PC-3 (cell line): ENCODE results near the gene PLXNB2.

Source experiments
- EZH2 ChIP-seq: fragments of 300-600 bp; sonication (generic); IDR thresholded peaks from one replicate; pipeline ENCODE4 v1.6.1; 2017; ENCODE audit warnings: antibody characterized with exemption, mild to moderate bottlenecking, low read length; ENCODE audit not compliant: unreplicated experiment
- EZH2phosphoT487 ChIP-seq: fragments of 300-600 bp; sonication (generic); IDR thresholded peaks from 2 replicates; pipeline ENCODE4 v1.6.1; 2018; ENCODE audit warnings: mild to moderate bottlenecking, antibody characterized with exemption, low read length, borderline replicate concordance
- TF ChIP-seq, protein P1 (sequence below): fragments of 300-600 bp; sonication (generic); conservative IDR thresholded peaks from 2 replicates; pipeline ENCODE4 v1.5.1; 2017; ENCODE audit warnings: antibody characterized with exemption, low read depth, mild to moderate bottlenecking, low read length

- TF ChIP-seq, protein P1, sequence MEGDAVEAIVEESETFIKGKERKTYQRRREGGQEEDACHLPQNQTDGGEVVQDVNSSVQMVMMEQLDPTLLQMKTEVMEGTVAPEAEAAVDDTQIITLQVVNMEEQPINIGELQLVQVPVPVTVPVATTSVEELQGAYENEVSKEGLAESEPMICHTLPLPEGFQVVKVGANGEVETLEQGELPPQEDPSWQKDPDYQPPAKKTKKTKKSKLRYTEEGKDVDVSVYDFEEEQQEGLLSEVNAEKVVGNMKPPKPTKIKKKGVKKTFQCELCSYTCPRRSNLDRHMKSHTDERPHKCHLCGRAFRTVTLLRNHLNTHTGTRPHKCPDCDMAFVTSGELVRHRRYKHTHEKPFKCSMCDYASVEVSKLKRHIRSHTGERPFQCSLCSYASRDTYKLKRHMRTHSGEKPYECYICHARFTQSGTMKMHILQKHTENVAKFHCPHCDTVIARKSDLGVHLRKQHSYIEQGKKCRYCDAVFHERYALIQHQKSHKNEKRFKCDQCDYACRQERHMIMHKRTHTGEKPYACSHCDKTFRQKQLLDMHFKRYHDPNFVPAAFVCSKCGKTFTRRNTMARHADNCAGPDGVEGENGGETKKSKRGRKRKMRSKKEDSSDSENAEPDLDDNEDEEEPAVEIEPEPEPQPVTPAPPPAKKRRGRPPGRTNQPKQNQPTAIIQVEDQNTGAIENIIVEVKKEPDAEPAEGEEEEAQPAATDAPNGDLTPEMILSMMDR = no peak
- TF ChIP-seq EZH2 (no peak), EZH2phosphoT487 (no peak)
These were observed 10.2 kb upstream of the PLXNB2 start for GRCh38 chr22:50317674-50318073.
